SJSA1 (cell line): ENCODE measurements around the gene ITGBL1. TPM values are rescaled to one million over a fixed set of nuclear protein-coding genes. Genes with fewer than 3 reads are reported as not detected.

Experiments
- DNase-seq, 2 experiments: peaks; one replicate each; pipeline ENCODE4 v3.0.0-alpha.2; 2015 to 2020; ENCODE audit warnings: low spot score in 2 of 2, low read depth in 1 of 2
- H3K27ac ChIP-seq: fragments of 250-450 bp; sonication (Bioruptor Pico); 2 replicates; pipeline ENCODE4 v1.5.1; 2020; ENCODE audit warnings: mild to moderate bottlenecking, moderate library complexity
- H3K27me3 ChIP-seq: fragments of 250-450 bp; sonication (Bioruptor Pico); replicated peaks from 2 replicates; pipeline ENCODE4 v1.5.1; 2020; ENCODE audit warnings: mild to moderate bottlenecking, moderate library complexity
- H3K36me3 ChIP-seq: fragments of 250-450 bp; sonication (Bioruptor Pico); 2 replicates; pipeline ENCODE4 v1.5.1; 2020; ENCODE audit warnings: mild to moderate bottlenecking
- H3K4me1 ChIP-seq: fragments of 250-450 bp; sonication (Bioruptor Pico); replicated peaks from 2 replicates; pipeline ENCODE4 v1.6.1; 2021; ENCODE audit warnings: mild to moderate bottlenecking
- H3K4me3 ChIP-seq: fragments of 250-450 bp; sonication (Bioruptor Pico); 2 replicates; pipeline ENCODE4 v1.5.1; 2020; ENCODE audit warnings: mild to moderate bottlenecking
- H3K9me3 ChIP-seq: fragments of 250-450 bp; sonication (Bioruptor Pico); replicated peaks from 2 replicates; pipeline ENCODE4 v1.5.1; 2020; ENCODE audit warnings: mild to moderate bottlenecking
- total RNA-seq: library from RNA; depleted of rRNA; stranded (reverse); fragments of >200 nt; shearing (Covaris generic); gene quantifications from 2 replicates; pipeline ENCODE4 v1.2.3, GENCODE V29; 2014

The ITGBL1 gene
- total RNA-seq, 1 experiment from 2014 or later, result 63.3 TPM

DNA sequence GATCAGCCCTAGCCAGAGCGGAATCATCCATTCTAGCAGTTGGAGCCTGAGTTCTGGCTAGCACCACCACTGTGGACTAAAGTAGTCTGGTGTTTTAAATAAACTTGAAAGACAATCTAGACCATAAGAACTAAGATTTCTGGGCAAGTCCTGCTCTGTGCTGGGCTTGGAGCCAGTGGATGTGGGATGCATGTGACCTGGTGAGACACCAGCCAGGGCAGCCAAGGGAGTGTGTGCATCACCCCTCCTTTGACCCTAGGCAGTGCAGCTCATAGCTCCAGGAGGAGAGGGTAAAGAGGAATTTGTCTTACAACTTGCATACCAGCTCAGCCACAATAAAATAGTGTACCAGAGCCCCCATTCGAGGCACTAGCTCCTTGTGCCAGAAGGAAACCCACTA lies 21.0 kb downstream of the ITGBL1 start:
- DNase-seq, result no peak
- Histone ChIP-seq H3K36me3 (peaks cover 5% of the 10 kb centered on the region; the same call in 1 of the 2 replicates), H3K27ac (no peak overlapping the region), H3K4me1 (peaks cover 19% of the 10 kb centered on the region), H3K9me3 (no peaks in the 10 kb centered on the region), H3K27me3 (no peaks in the 10 kb centered on the region), H3K4me3 (no peak overlapping the region)

DNA sequence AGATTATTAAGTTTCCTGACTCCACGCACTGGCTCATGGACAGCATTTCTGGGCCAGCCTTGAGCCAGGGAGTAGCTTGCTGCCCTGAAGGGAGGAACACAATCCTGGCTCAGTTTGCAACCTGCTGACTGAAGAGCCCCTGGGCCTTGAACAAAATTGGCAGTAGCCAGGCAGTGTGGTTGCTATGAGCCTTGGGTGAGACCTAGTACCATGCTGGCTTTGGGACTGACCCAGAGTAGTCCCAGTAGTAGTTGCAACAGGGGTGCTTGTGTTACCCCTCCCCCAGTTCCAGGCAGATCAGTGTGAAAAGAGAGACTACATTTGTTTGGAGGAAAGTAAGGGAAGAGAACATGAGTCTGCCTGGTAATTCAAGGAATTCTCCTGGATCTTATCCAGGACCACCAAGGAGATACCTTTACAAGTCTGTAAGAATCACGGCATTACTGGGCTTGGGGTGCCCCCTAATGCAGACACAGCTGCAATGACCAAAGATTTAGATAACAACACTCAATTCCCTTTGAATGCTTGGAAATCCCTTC lies 22.0 kb downstream of the ITGBL1 start:
- H3K27ac ChIP-seq, result peak overlapping the region; percentile 34
- no peaks in the 10 kb centered on the region for H3K9me3 ChIP-seq
- H3K4me3 ChIP-seq, result no peak overlapping the region
- DNase-seq, result peak; percentile 77 to 81
- H3K36me3 ChIP-seq, result peaks cover 5% of the 10 kb centered on the region; the same call in 1 of the 2 replicates
- peaks cover 19% of the 10 kb centered on the region for H3K4me1 ChIP-seq
- H3K27me3 ChIP-seq, result no peaks in the 10 kb centered on the region

DNA sequence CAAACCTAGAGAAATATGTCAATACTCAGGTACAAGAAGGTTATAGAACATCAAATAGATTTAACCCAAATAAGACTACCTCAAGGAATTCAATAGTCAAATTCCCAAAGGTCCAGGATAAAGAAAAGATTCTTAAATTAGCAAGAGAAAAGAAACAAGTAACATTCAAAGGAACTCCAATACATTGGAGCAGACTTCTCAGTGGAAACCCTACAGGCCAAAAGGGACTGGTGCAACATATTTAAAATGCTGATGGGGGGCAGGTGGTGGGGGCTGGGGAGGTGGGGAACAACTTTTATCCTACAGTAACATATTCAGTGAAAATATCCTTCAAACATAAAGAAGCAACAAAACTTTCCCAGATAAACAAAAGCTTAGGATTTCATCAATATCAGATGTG lies 23.1 kb downstream of the ITGBL1 start:
- peaks cover 19% of the 10 kb centered on the region for H3K4me1 ChIP-seq
- peaks cover 5% of the 10 kb centered on the region; the same call in 1 of the 2 replicates for H3K36me3 ChIP-seq
- no peak overlapping the region for H3K27ac ChIP-seq
- no peaks in the 10 kb centered on the region for H3K9me3 ChIP-seq
- no peak for DNase-seq
- H3K27me3 ChIP-seq, result no peaks in the 10 kb centered on the region
- H3K4me3 ChIP-seq, result no peak overlapping the region

- Histone ChIP-seq H3K4me1 (no peaks in the 10 kb centered on the region), H3K27me3 (no peaks in the 10 kb centered on the region), H3K9me3 (no peaks in the 10 kb centered on the region), H3K36me3 (0 out of 2 replicates have a peak, but pooled peaks cover 2% of the 10 kb centered on the region), H3K4me3 (no peak overlapping the region), H3K27ac (no peak overlapping the region)
- no peak for DNase-seq
These were observed 28.9 kb downstream of the ITGBL1 start for GRCh38 chr13:101481421-101481820.

- Histone ChIP-seq H3K9me3 (no peaks in the 10 kb centered on the region), H3K27ac (no peak overlapping the region), H3K4me3 (no peak overlapping the region), H3K36me3 (0 out of 2 replicates have a peak, but pooled peaks cover 6% of the 10 kb centered on the region), H3K27me3 (no peaks in the 10 kb centered on the region), H3K4me1 (no peaks in the 10 kb centered on the region)
- DNase-seq, result no peak
These were observed 34.4 kb downstream of the ITGBL1 start for GRCh38 chr13:101486708-101487437.

GRCh38 chr13:101487438-101487830 lies 35.0 kb downstream of the ITGBL1 start:
- H3K36me3 ChIP-seq, result 0 out of 2 replicates have a peak, but pooled peaks cover 6% of the 10 kb centered on the region
- DNase-seq, result no peak
- H3K4me3 ChIP-seq, result no peak overlapping the region
- no peaks in the 10 kb centered on the region for H3K9me3 ChIP-seq
- H3K27me3 ChIP-seq, result no peaks in the 10 kb centered on the region
- H3K4me1 ChIP-seq, result no peaks in the 10 kb centered on the region
- H3K27ac ChIP-seq, result no peak overlapping the region

- Histone ChIP-seq H3K9me3 (no peaks in the 10 kb centered on the region), H3K4me1 (no peaks in the 10 kb centered on the region), H3K27me3 (no peaks in the 10 kb centered on the region), H3K4me3 (no peak overlapping the region), H3K36me3 (0 out of 2 replicates have a peak, but pooled peaks cover 6% of the 10 kb centered on the region), H3K27ac (no peak overlapping the region)
- no peak for DNase-seq
These were observed 36.3 kb downstream of the ITGBL1 start for GRCh38 chr13:101488734-101489133.

DNA sequence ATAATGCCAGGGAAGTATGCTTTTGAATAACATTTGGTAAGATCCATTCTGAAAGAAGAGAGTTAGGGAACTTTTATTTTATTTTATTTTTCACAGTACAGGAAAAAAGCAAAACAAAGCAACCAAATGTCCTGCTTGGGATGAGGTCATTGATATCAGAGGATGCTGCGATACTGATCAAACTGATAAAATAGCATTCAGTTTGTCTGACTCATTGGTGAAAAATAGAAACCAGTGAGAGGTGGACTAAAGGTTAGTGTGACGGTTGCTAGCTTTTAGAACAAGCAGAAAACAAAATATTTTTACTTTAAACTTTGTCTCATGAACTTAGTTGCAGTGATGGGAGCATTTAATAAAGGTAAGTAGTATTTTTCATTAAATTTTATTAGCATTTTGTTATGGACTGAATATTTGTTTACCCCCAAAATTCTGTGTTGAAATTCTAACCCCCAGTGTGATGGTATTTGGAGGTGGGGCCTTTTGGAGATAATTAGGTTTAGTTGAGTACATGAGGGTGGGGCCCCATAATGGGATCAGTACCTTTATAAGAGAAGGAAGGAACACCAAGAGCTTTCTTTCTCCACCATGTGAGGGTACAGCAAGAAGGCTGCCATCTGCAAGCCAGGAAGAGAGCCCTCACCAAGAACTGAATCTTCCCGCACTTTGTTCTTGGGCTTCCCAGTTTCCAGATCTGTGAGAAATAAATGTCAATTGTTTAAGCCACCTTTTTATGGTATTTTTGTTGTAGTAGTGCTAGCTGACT lies 37.3 kb downstream of the ITGBL1 start:
- no peaks in the 10 kb centered on the region for H3K4me1 ChIP-seq
- 0 out of 2 replicates have a peak, but pooled peaks cover 6% of the 10 kb centered on the region for H3K36me3 ChIP-seq
- no peaks in the 10 kb centered on the region for H3K27me3 ChIP-seq
- no peak overlapping the region for H3K4me3 ChIP-seq
- DNase-seq, result no peak
- no peaks in the 10 kb centered on the region for H3K9me3 ChIP-seq
- H3K27ac ChIP-seq, result 0 out of 2 replicates have a peak overlapping the region, but pooled peaks have one; percentile 9

- Histone ChIP-seq H3K27ac (0 out of 2 replicates have a peak overlapping the region, but pooled peaks have one; percentile 9), H3K4me3 (no peak overlapping the region), H3K9me3 (no peaks in the 10 kb centered on the region), H3K27me3 (no peaks in the 10 kb centered on the region), H3K4me1 (no peaks in the 10 kb centered on the region), H3K36me3 (0 out of 2 replicates have a peak, but pooled peaks cover 6% of the 10 kb centered on the region)
- no peak for DNase-seq
These were observed 38.0 kb downstream of the ITGBL1 start for GRCh38 chr13:101490406-101491015.

DNA sequence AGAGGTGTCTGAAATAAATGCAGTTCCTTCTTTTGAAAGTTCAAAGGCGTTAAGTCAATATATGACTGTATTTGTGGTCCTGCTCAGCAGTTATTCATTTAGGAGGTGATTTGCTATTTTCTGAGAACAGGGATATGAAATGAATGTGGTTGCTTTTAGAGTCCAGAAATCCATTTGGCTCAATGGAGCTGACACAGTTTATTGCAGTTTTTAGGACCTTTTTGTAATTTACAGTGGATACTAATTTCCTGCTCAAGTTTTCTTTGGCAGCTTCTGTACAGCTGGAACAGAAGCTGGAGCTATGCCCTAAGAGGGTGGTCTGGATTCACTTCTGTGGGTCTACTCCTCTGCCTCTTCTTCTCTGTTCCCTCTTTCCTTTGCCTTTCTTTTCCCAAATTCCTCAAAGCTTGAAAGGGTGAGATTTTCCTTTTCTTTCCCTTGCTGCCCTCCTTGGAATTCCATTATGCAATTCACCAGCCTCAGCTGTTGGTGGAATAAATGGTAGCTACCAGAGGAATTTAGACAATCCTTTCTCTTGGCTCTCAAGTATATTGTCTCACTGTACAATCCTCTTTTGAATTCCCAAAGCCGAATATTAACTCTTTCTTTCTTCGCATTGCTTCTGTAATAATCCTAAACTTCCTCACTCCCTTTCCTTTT lies 39.9 kb downstream of the ITGBL1 start:
- 0 out of 2 replicates have a peak, but pooled peaks cover 6% of the 10 kb centered on the region for H3K36me3 ChIP-seq
- DNase-seq, result no peak
- no peaks in the 10 kb centered on the region for H3K4me1 ChIP-seq
- no peaks in the 10 kb centered on the region for H3K27me3 ChIP-seq
- no peak overlapping the region for H3K27ac ChIP-seq
- no peaks in the 10 kb centered on the region for H3K9me3 ChIP-seq
- H3K4me3 ChIP-seq, result no peak overlapping the region

GRCh38 chr13:101493541-101493940 lies 41.1 kb downstream of the ITGBL1 start:
- no peak for DNase-seq
- Histone ChIP-seq H3K27ac (no peak overlapping the region), H3K36me3 (0 out of 2 replicates have a peak, but pooled peaks cover 6% of the 10 kb centered on the region), H3K4me1 (no peaks in the 10 kb centered on the region), H3K4me3 (no peak overlapping the region), H3K27me3 (no peaks in the 10 kb centered on the region), H3K9me3 (no peaks in the 10 kb centered on the region)

DNA sequence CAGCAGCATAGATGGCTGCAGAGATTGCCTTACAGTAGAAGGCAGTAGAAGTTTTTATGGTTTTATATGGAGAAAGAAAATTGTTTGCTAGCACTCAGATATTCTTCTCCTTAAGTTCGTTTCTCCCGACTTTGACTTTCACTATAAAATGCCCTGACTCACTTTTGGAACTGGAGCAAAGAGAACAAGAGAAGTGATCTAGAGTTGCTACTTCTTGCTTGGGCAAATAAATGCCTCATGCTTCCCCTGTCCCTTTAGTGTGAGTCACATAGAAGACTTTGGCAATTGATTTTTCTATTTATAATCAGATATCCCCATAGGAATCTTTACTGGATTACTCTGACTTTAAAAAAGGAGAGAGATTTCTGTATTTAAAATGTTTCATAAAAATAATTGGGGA lies 46.9 kb downstream of the ITGBL1 start:
- Histone ChIP-seq H3K4me3 (no peak overlapping the region), H3K27me3 (no peaks in the 10 kb centered on the region), H3K36me3 (no peaks in the 10 kb centered on the region; the same call in 1 of the 2 replicates), H3K4me1 (no peaks in the 10 kb centered on the region), H3K27ac (no peak overlapping the region), H3K9me3 (no peaks in the 10 kb centered on the region)
- DNase-seq, result no peak

DNA sequence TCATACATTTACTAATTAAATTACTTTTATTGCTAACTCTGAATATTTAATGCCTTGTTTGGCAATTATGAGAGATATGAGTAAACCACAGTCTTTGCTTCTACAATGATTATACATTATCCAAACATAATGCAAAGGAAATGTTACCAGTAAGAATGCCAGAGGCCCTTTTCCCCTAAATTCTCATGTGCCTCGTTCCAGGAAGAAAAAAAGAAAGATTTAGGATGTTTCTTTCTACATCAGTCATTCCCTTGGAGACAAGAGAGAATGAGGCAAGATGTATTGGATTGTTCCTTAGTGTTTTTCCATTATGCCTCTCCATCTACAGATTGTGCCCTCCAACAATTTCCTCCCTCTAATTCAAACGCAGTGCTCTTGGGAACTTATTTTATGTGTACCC lies 50.1 kb downstream of the ITGBL1 start:
- Histone ChIP-seq H3K27ac (no peak overlapping the region), H3K36me3 (no peaks in the 10 kb centered on the region; the same call in 1 of the 2 replicates), H3K4me1 (no peaks in the 10 kb centered on the region), H3K27me3 (no peaks in the 10 kb centered on the region), H3K4me3 (no peak overlapping the region), H3K9me3 (no peaks in the 10 kb centered on the region)
- DNase-seq, result no peak
